ENCODE results near the gene DMRT1.
A peak's percentile ranks its signal among the peaks of the same experiment; 100 is the strongest.

The DMRT1 gene

DNA sequence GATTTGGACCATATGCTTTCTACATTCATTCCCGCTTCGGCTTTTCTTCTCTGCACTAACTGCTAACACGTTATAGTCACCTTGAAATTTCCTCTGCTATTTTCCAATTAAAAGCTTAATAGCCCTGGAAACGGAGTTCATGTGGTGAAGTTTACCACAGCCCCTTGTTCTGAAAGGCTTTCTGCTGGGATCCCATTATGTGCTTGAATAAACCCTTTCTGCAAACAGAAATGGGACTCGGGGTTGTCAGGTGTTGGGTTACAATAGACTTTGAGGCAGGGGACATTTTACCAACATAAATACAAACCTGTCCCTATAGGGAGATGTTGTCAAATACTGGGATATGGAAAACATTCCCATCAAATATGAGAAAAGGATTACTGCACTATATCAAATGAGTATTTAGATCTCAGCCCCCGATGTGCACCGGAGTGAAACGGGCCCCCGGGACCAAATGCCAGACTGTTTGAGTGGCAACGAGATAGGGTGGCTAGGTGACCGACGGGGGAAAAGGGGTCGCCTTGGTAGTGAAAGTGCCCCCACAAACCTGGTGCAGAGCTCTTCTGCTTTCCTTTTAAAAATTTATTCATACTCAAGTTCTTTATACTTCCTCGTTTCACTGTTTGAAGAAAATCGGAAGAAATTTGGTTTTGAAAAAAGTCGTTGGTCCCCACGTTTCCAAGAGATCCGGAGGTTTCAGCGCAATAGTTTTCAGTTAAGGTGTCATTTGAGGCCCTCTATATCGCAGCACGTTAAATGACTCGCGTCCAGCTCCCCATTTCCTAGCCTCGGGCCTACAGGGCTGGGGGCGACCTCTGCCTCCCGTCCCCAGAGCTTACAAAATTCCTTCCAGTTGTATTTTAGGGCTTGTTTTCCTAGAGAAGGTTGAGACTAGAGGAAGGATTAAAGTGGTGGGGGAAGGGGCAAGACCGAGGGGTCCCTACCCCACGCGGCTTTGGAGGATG, 132.8 kb downstream of the DMRT1 start:
- no peak for TF ChIP-seq CREB1 (IDR thresholded peaks at IDR 0.05; ENCODE audit: low read depth)

DNA sequence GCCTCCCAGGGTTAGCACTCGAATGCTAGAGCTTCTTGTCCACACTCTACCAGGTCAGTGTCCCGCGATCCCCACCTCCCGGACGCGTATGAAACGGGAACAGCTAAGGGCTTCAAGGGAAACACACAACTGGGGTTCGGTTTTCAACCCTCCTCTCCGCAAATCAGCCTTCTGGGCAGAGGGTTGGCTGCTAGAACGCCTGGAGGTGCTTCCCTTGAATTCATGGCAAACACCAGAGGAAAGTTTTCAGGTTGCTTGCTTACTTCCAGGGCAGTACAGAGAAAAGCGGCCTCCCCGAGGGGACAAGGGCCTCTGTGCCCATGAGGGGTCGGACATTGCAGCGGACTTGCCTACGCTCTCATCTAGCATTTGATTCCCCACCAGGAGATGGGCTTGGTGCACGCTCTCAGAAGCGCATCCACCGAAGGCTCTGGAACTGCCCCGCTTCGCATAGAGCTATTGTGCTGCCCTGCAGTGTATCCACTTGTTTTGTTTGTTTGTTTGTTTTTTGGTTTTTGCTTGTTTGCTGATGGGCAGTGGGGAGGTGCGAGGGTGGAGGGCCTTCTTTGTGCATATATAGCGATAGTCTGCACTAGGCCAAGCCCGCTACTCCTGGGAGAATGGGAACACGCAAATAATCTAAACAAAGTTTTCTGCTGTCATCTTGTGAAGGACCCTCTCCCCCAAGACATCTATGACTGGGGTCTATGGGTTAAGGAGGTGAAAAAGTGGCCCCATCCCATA, 133.7 kb downstream of the DMRT1 start:
- TF ChIP-seq CREB1 (IDR thresholded peaks at IDR 0.05; ENCODE audit: low read depth) (no peak), TAF1 (IDR thresholded peaks at IDR 0.05; ENCODE audit: low read depth) (no peak)
- TF ChIP-seq, protein P1, sequence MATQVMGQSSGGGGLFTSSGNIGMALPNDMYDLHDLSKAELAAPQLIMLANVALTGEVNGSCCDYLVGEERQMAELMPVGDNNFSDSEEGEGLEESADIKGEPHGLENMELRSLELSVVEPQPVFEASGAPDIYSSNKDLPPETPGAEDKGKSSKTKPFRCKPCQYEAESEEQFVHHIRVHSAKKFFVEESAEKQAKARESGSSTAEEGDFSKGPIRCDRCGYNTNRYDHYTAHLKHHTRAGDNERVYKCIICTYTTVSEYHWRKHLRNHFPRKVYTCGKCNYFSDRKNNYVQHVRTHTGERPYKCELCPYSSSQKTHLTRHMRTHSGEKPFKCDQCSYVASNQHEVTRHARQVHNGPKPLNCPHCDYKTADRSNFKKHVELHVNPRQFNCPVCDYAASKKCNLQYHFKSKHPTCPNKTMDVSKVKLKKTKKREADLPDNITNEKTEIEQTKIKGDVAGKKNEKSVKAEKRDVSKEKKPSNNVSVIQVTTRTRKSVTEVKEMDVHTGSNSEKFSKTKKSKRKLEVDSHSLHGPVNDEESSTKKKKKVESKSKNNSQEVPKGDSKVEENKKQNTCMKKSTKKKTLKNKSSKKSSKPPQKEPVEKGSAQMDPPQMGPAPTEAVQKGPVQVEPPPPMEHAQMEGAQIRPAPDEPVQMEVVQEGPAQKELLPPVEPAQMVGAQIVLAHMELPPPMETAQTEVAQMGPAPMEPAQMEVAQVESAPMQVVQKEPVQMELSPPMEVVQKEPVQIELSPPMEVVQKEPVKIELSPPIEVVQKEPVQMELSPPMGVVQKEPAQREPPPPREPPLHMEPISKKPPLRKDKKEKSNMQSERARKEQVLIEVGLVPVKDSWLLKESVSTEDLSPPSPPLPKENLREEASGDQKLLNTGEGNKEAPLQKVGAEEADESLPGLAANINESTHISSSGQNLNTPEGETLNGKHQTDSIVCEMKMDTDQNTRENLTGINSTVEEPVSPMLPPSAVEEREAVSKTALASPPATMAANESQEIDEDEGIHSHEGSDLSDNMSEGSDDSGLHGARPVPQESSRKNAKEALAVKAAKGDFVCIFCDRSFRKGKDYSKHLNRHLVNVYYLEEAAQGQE (IDR thresholded peaks at IDR 0.05; ENCODE audit: low read depth), result no peak

DNA sequence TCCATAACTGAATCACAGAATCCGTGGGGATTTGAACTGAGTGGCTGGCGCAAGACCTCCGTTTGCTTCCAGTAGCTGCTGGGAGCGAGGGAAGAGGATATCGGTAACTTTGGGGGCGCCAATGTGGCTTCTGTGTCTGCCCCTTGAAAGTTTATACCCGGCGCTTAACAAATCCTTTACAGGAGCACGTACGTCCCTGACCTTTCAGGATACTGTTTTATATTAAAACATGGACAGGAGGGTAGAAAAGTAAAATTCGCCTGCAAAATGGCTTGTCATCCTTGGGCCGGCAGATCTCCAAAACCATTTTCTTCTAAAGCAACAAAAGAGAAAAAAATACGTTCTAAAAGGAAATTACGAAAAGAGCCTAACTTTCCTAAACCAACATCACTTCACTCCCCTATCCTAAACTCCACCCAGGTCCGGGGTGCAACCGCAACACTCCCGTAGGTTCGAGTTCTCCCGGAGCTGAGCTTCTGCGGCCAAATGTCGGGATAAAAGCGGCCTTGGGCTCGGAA, 134.3 kb downstream of the DMRT1 start:
- TF ChIP-seq, protein P2, sequence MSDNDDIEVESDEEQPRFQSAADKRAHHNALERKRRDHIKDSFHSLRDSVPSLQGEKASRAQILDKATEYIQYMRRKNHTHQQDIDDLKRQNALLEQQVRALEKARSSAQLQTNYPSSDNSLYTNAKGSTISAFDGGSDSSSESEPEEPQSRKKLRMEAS (IDR thresholded peaks at IDR 0.05), result no peak
- TF ChIP-seq EP300 (IDR thresholded peaks at IDR 0.05; ENCODE audit: borderline replicate concordance), result no peak
- TF ChIP-seq, protein P1 (IDR thresholded peaks at IDR 0.05; ENCODE audit: low read depth), result no peak
- TF ChIP-seq TAF1 (IDR thresholded peaks at IDR 0.05; ENCODE audit: low read depth), result no peak
- no peak for TF ChIP-seq CREB1 (IDR thresholded peaks at IDR 0.05; ENCODE audit: low read depth)
- no peak for TF ChIP-seq TCF12 (IDR thresholded peaks at IDR 0.05; ENCODE audit: low read depth)

DNA sequence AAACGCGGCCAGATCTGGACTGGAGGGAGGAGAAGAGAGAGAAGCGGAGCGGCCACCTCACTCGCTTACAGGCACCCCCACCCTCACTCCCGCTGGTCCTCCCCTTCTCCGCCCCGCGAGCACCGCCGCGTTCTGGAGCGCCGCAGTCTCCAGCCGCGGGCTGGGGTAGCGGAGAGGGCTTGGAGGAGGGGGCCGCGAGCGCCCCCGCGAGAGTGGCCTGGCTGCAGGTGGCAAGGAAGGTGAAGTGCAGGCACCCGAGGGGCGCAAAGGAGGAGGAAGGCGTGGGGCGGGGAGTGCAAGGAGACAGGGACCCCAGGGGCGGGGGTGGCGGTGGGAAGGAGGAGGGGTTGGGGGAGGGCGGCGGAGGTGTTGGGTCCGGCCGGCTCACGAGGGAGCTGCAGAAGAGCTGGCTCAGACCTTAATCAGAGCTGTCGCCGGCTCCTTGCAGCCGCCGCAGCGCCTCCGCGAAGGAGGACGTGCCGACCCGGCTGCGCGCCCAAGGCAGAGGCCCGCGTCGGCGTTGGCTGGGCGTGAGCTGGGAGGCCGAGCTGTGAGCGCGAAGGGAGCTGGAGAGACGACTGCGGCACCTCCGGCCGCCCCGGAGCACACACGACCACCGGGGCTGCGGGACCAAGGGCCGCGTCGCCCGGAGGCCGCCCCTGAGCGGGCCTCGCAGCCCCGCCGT, 134.9 kb downstream of the DMRT1 start, which contains the start of gene DMRT3:
Gene DMRT3 (plus strand): TSS at position 398 of the 685 bp plus-strand sequence. CDS start 347 bp downstream, outside the sequence.
- TF ChIP-seq, protein P3, sequence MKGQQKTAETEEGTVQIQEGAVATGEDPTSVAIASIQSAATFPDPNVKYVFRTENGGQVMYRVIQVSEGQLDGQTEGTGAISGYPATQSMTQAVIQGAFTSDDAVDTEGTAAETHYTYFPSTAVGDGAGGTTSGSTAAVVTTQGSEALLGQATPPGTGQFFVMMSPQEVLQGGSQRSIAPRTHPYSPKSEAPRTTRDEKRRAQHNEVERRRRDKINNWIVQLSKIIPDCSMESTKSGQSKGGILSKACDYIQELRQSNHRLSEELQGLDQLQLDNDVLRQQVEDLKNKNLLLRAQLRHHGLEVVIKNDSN (IDR thresholded peaks at IDR 0.05), result no peak
- no peak for TF ChIP-seq CREB1 (IDR thresholded peaks at IDR 0.05; ENCODE audit: low read depth)
- no peak for TF ChIP-seq TAF1 (IDR thresholded peaks at IDR 0.05; ENCODE audit: low read depth)
- no peak for TF ChIP-seq TEAD4 (IDR thresholded peaks at IDR 0.05)
- TF ChIP-seq TCF12 (IDR thresholded peaks at IDR 0.05; ENCODE audit: low read depth), result 0 out of 2 replicates have a peak, but pooled peaks have one; percentile 17
- TF ChIP-seq FOXM1 (IDR thresholded peaks at IDR 0.05; ENCODE audit: borderline replicate concordance, low read depth), result no peak
- peak; percentile 15; the same call in 1 of the 2 replicates for TF ChIP-seq EGR1 (IDR thresholded peaks at IDR 0.05)
- TF ChIP-seq EP300 (IDR thresholded peaks at IDR 0.05; ENCODE audit: borderline replicate concordance), result no peak
- TF ChIP-seq CEBPB (IDR thresholded peaks at IDR 0.05), result no peak
- TF ChIP-seq, protein P1 (IDR thresholded peaks at IDR 0.05; ENCODE audit: low read depth), result no peak
- no peak; the same call in 1 of the 2 replicates for TF ChIP-seq RAD21 (IDR thresholded peaks at IDR 0.05; ENCODE audit: low read depth)
- TF ChIP-seq, protein P2 (IDR thresholded peaks at IDR 0.05), result peak; percentile 62
- no peak; the same call in 1 of the 2 replicates for TF ChIP-seq NFIC (IDR thresholded peaks at IDR 0.05)
- peak; percentile 85; the same call in 1 of the 2 replicates for TF ChIP-seq ZBTB7A (IDR thresholded peaks at IDR 0.05; ENCODE audit: low read depth)

Measured in Ishikawa (cell line).